Measurements from ENCODE around the gene SNAPC2. TPM values are rescaled to one million over a fixed set of nuclear protein-coding genes. Genes with fewer than 3 reads are reported as not detected.

The SNAPC2 gene
- polyA plus RNA-seq, 1 of the 3 experiments (the other 2 are of a cell fraction) = 38.7 TPM

DNA sequence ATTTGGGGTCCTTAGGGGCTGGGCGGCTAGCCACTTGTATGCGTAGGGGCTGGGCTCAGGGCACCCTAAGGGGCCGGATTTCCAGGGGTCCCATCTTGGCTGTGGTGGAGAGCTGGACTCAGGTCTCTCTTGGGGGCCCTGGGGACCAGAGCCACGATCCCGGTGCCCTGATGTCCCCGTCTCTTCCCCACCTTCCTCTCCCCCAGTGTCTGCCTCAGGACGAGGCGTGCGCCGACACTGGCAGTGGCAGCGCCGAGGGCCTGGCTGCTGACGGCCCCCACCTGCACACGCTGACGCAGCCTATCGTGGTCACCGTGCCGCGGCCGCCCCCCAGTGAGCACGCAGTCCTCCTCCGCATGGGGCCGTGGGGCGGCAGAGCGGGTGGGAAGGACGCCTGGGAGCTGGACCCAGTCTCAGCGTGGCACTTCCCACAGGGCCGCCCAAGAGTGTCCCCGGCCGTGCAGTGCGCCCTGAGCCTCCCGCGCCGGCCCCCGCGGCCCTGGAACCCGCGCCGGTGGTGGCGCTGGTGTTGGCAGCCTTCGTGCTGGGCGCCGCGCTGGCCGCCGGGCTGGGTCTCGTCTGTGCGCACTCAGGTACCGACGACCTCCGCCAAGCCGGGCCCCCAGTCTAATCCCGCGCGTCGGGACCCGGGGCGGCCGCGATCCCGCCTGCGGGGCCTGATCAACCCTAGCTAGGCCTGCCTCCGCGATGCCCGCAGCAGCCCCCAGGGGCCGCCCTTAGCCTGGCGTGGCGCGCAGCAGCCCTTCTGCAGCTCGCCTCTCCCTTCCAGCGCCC, 2.7 kb upstream of the SNAPC2 start:
- H2AFZ ChIP-seq (ENCODE audit: low read depth) = no peak overlapping the region
- H3K4me1 ChIP-seq (ENCODE audit: control insufficient read depth in 1 of 2, insufficient read depth in 2 of 2, low read depth in 1 of 2, low read length in 1 of 2) = peaks cover 10 to 29% of the 10 kb centered on the region in 2 experiments; a peak in 2 of 4 replicates
- peak overlapping the region in 1 of 2 experiments; percentile 43; a peak in 2 of 4 replicates for H3K4me3 ChIP-seq (ENCODE audit: low read depth in 2 of 2, low read length in 1 of 2)

More for the DNA sequence above, 2.7 kb upstream of the SNAPC2 start:
- 0 out of 2 replicates have a peak overlapping the region, but pooled peaks have one; percentile 57 for H3K4me2 ChIP-seq
- H3K27ac ChIP-seq (ENCODE audit: low read depth in 2 of 2, low read length in 1 of 2) = no peak overlapping the region
- WGBS (ENCODE audit: low lambda C conversion rate) = 19% methylated on average over 16 of the region's 71 CpGs
- POLR2A ChIA-PET = interaction anchor here (1.0 to 2.2 kb wide), 6 partner anchors 10 to 55 kb away, joined by 3 to 6 read pairs (median 4); partner anchors contain the start of genes MAP2K7 and TIMM44
- peak; percentile 83 for DNase-seq
- CTCF ChIA-PET = interaction anchor here (0.7 to 5.0 kb wide), 10 partner anchors 9 to 84 kb away, joined by 3 to 36 read pairs (median 8); partner anchors contain the start of genes CTXN1, MAP2K7 and TIMM44
- TF ChIP-seq FOXM1 (IDR thresholded peaks at IDR 0.05; ENCODE audit: low read depth) (no peak), TEAD4 (IDR thresholded peaks at IDR 0.05; ENCODE audit: borderline replicate concordance, insufficient read depth) (no peak), RAD21 (IDR thresholded peaks at IDR 0.05; ENCODE audit: low read length) (peak; percentile 32), CTCF (IDR thresholded peaks at IDR 0.05) (peak; percentile 52), USF2 (IDR thresholded peaks at IDR 0.05; ENCODE audit: borderline replicate concordance, low read depth, low read length) (no peak), GATA2 (CRISPR knock-in tag; IDR thresholded peaks at IDR 0.05) (no peak), RXRA (IDR thresholded peaks at IDR 0.05; ENCODE audit: borderline replicate concordance, low read depth) (no peak), MXI1 (IDR thresholded peaks at IDR 0.05; ENCODE audit: low read depth, low read length) (no peak), USF1 (IDR thresholded peaks at IDR 0.05; ENCODE audit: borderline replicate concordance, low read depth) (no peak), NFIC (IDR thresholded peaks at IDR 0.05; ENCODE audit: borderline replicate concordance) (no peak), JUND (IDR thresholded peaks at IDR 0.05) (no peak), CHD2 (IDR thresholded peaks at IDR 0.05; ENCODE audit: low read length, partially characterized antibody) (no peak), YY1 (IDR thresholded peaks at IDR 0.05; ENCODE audit: low read depth) (no peak), EP300 (IDR thresholded peaks at IDR 0.05; ENCODE audit: borderline replicate concordance in 1 of 2, low read depth in 1 of 2, low read length in 1 of 2) (no peak), MEF2A (IDR thresholded peaks at IDR 0.05; ENCODE audit: borderline replicate concordance, low read depth) (no peak), RFX5 (IDR thresholded peaks at IDR 0.05; ENCODE audit: low read length) (no peak)
- H3K36me3 ChIP-seq (replicated peaks in 1 of 2; ENCODE audit: control insufficient read depth in 1 of 2, insufficient read depth in 2 of 2, low read length in 1 of 2) = peaks cover 0 to 18% of the 10 kb centered on the region in 2 experiments
- no peaks in the 10 kb centered on the region for H3K9me3 ChIP-seq
- peaks cover 10% of the 10 kb centered on the region for H3F3A ChIP-seq (replicated peaks; ENCODE audit: insufficient read depth)
- peaks cover 7% of the 10 kb centered on the region; the same call in 1 of the 2 replicates for H3K27me3 ChIP-seq (ENCODE audit: insufficient read depth)
- H3K79me2 ChIP-seq (ENCODE audit: insufficient read depth) = peaks cover 15% of the 10 kb centered on the region; the same call in 1 of the 2 replicates
- peaks cover 12% of the 10 kb centered on the region for H4K20me1 ChIP-seq (ENCODE audit: insufficient read depth)
- H3K9me2 ChIP-seq = no peaks in the 10 kb centered on the region
- H3K9ac ChIP-seq = no peak overlapping the region
